HEK293 (cell line): ENCODE measurements around the gene CLDN3.

Source experiments
- MYNN ChIP-seq: fragments of 450-650 bp; formaldehyde crosslinking; IDR thresholded peaks from 2 replicates; pipeline ENCODE4 v1.5.1; 2016; ENCODE audit warnings: missing biosample characterization, missing genetic modification characterization, borderline replicate concordance
- MZF1 ChIP-seq: fragments of 450-650 bp; formaldehyde crosslinking; IDR thresholded peaks from 2 replicates; pipeline ENCODE4 v1.5.1; 2017; ENCODE audit warnings: missing biosample characterization, missing genetic modification characterization, borderline replicate concordance
- SCRT1 ChIP-seq: fragments of 450-650 bp; formaldehyde crosslinking; IDR thresholded peaks from 2 replicates; pipeline ENCODE4 v1.5.1; 2016; ENCODE audit warnings: missing biosample characterization, missing genetic modification characterization, borderline replicate concordance
- YY1 ChIP-seq: fragments of 450-650 bp; formaldehyde crosslinking; IDR thresholded peaks from 2 replicates; pipeline ENCODE4 v1.5.1; 2018; ENCODE audit warnings: missing biosample characterization, missing genetic modification characterization
- ZBTB7A ChIP-seq: fragments of 450-650 bp; formaldehyde crosslinking; IDR thresholded peaks from 2 replicates; pipeline ENCODE4 v1.5.1; 2016; ENCODE audit warnings: low read depth, missing biosample characterization, missing genetic modification characterization
- ZFHX2 ChIP-seq: fragments of 450-650 bp; formaldehyde crosslinking; conservative IDR thresholded peaks from 2 replicates; pipeline ENCODE4 v1.5.1; 2016; ENCODE audit warnings: missing biosample characterization, missing genetic modification characterization
- ZNF121 ChIP-seq: fragments of 450-650 bp; formaldehyde crosslinking; IDR thresholded peaks from 2 replicates; pipeline ENCODE4 v1.5.1; 2016; ENCODE audit warnings: missing biosample characterization, missing genetic modification characterization
- ZNF155 ChIP-seq: fragments of 450-650 bp; formaldehyde crosslinking; IDR thresholded peaks from 2 replicates; pipeline ENCODE4 v1.5.1; 2016; ENCODE audit warnings: missing biosample characterization, missing genetic modification characterization
- ZNF157 ChIP-seq: fragments of 450-650 bp; formaldehyde crosslinking; IDR thresholded peaks from 2 replicates; pipeline ENCODE4 v1.5.1; 2016; ENCODE audit warnings: missing biosample characterization, missing genetic modification characterization
- ZNF16 ChIP-seq: fragments of 450-650 bp; formaldehyde crosslinking; IDR thresholded peaks from 2 replicates; pipeline ENCODE4 v1.5.1; 2016; ENCODE audit warnings: low read depth, missing biosample characterization, missing genetic modification characterization
- ZNF211 ChIP-seq: fragments of 450-650 bp; formaldehyde crosslinking; IDR thresholded peaks from 2 replicates; pipeline ENCODE4 v1.5.1; 2016; ENCODE audit warnings: low read depth, missing biosample characterization, missing genetic modification characterization
- ZNF324 ChIP-seq: fragments of 450-650 bp; formaldehyde crosslinking; IDR thresholded peaks from 2 replicates; pipeline ENCODE4 v1.5.1; 2016; ENCODE audit warnings: missing biosample characterization, missing genetic modification characterization
- ZNF366 ChIP-seq: fragments of 450-650 bp; formaldehyde crosslinking; conservative IDR thresholded peaks from 2 replicates; pipeline ENCODE4 v1.5.1; 2016; ENCODE audit warnings: missing biosample characterization, missing genetic modification characterization
- ZNF37A ChIP-seq: fragments of 450-650 bp; IDR thresholded peaks from 2 replicates; pipeline ENCODE4 v1.5.1; 2018; ENCODE audit warnings: missing biosample characterization, missing genetic modification characterization
- ZNF394 ChIP-seq: fragments of 450-650 bp; formaldehyde crosslinking; IDR thresholded peaks from 2 replicates; pipeline ENCODE4 v1.5.1; 2016; ENCODE audit warnings: missing biosample characterization, missing genetic modification characterization, mild to moderate bottlenecking, moderate library complexity, borderline replicate concordance
- ZNF449 ChIP-seq: fragments of 450-650 bp; formaldehyde crosslinking; IDR thresholded peaks from 2 replicates; pipeline ENCODE4 v1.5.1; 2017; ENCODE audit warnings: missing biosample characterization, mild to moderate bottlenecking, missing genetic modification characterization, moderate library complexity
- ZNF501 ChIP-seq: fragments of 450-650 bp; formaldehyde crosslinking; IDR thresholded peaks from 2 replicates; pipeline ENCODE4 v1.5.1; 2016; ENCODE audit warnings: missing biosample characterization, missing genetic modification characterization
- ZNF548 ChIP-seq: fragments of 450-650 bp; formaldehyde crosslinking; IDR thresholded peaks from 2 replicates; pipeline ENCODE4 v1.5.1; 2016; ENCODE audit warnings: missing biosample characterization, missing genetic modification characterization
- ZNF549 ChIP-seq: fragments of 450-650 bp; IDR thresholded peaks from 2 replicates; pipeline ENCODE4 v1.5.1; 2018; ENCODE audit warnings: missing biosample characterization, missing genetic modification characterization, mild to moderate bottlenecking, inconsistent platforms, moderate library complexity
- ZNF580 ChIP-seq: fragments of 450-650 bp; formaldehyde crosslinking; IDR thresholded peaks from 2 replicates; pipeline ENCODE4 v1.5.1; 2016; ENCODE audit warnings: missing biosample characterization, missing genetic modification characterization
- ZNF600 ChIP-seq: fragments of 450-650 bp; formaldehyde crosslinking; IDR thresholded peaks from 2 replicates; pipeline ENCODE4 v1.5.1; 2016; ENCODE audit warnings: missing biosample characterization, missing genetic modification characterization
- ZNF610 ChIP-seq: fragments of 450-650 bp; formaldehyde crosslinking; IDR thresholded peaks from 2 replicates; pipeline ENCODE4 v1.5.1; 2016; ENCODE audit warnings: missing biosample characterization, missing genetic modification characterization, borderline replicate concordance
- ZNF654 ChIP-seq: fragments of 450-650 bp; formaldehyde crosslinking; IDR thresholded peaks from 2 replicates; pipeline ENCODE4 v1.5.1; 2016; ENCODE audit warnings: low read depth, missing biosample characterization, missing genetic modification characterization
- ZNF768 ChIP-seq: fragments of 450-650 bp; formaldehyde crosslinking; IDR thresholded peaks from 2 replicates; pipeline ENCODE4 v1.5.1; 2018; ENCODE audit warnings: missing biosample characterization, mild to moderate bottlenecking, missing genetic modification characterization
- ZNF776 ChIP-seq: fragments of 450-650 bp; formaldehyde crosslinking; IDR thresholded peaks from 2 replicates; pipeline ENCODE4 v1.5.0; 2017; ENCODE audit warnings: missing biosample characterization, missing genetic modification characterization, borderline replicate concordance
- ZSCAN23 ChIP-seq: fragments of 450-650 bp; formaldehyde crosslinking; IDR thresholded peaks from 2 replicates; pipeline ENCODE4 v1.5.1; 2016; ENCODE audit warnings: missing biosample characterization, missing genetic modification characterization
- ZSCAN5A ChIP-seq: fragments of 450-650 bp; formaldehyde crosslinking; IDR thresholded peaks from 2 replicates; pipeline ENCODE4 v1.5.1; 2016; ENCODE audit warnings: missing biosample characterization, missing genetic modification characterization
- TF ChIP-seq, protein P1 (sequence below): fragments of 450-650 bp; formaldehyde crosslinking; IDR thresholded peaks from 2 replicates; pipeline ENCODE4 v1.5.1; 2016; ENCODE audit warnings: missing biosample characterization, missing genetic modification characterization
- TF ChIP-seq, protein P2 (sequence below): fragments of 450-650 bp; formaldehyde crosslinking; IDR thresholded peaks from 2 replicates; pipeline ENCODE4 v1.5.1; 2017; ENCODE audit warnings: missing biosample characterization, missing genetic modification characterization
- TF ChIP-seq, protein P3 (sequence below): fragments of 450-650 bp; formaldehyde crosslinking; IDR thresholded peaks from 2 replicates; pipeline ENCODE4 v1.5.1; 2017; ENCODE audit warnings: missing biosample characterization, missing genetic modification characterization

Gene CLDN3

DNA sequence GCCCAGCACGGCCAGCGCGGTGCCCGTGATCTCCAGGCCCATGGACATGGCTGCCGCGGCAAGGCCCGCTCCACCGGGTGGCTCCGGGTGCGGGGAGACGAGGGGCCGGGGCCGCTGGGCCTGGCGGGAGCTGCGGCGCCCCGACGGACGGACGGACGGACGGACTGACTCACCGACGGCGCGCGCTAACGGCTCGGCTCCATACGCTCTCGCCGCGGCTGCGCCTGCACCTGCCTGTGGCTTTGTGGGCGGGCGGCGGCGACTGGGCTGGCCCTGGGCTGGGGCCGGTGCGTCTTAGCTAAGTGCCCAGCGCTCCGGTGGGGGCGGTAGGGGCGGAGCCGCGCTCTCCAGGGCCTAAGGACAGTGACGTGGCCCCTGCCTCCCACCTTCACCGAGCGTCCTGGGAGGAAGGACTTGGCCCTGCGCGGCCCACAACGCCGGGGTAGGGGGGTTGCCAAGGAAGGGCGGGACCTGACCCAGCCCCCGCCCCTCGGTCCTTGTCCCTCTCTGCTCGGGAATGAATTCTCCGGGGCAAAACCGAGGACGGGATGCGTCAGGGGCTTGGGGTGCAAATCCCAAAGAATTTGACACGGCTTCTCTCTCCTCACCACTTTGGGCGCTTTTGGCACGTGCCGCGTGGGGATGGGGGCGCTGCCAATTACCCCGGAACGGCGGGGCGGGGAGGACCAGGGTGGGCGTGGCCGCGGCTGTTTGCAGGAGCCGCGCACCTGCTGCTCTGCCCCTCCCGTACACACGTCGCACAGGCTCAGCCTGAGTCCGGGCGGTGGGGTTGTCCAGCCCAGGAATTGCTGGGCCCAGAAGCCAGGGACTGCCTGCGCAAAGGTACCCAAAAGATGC is at the start of gene CLDN3 (continued):
- TF ChIP-seq, protein P1, sequence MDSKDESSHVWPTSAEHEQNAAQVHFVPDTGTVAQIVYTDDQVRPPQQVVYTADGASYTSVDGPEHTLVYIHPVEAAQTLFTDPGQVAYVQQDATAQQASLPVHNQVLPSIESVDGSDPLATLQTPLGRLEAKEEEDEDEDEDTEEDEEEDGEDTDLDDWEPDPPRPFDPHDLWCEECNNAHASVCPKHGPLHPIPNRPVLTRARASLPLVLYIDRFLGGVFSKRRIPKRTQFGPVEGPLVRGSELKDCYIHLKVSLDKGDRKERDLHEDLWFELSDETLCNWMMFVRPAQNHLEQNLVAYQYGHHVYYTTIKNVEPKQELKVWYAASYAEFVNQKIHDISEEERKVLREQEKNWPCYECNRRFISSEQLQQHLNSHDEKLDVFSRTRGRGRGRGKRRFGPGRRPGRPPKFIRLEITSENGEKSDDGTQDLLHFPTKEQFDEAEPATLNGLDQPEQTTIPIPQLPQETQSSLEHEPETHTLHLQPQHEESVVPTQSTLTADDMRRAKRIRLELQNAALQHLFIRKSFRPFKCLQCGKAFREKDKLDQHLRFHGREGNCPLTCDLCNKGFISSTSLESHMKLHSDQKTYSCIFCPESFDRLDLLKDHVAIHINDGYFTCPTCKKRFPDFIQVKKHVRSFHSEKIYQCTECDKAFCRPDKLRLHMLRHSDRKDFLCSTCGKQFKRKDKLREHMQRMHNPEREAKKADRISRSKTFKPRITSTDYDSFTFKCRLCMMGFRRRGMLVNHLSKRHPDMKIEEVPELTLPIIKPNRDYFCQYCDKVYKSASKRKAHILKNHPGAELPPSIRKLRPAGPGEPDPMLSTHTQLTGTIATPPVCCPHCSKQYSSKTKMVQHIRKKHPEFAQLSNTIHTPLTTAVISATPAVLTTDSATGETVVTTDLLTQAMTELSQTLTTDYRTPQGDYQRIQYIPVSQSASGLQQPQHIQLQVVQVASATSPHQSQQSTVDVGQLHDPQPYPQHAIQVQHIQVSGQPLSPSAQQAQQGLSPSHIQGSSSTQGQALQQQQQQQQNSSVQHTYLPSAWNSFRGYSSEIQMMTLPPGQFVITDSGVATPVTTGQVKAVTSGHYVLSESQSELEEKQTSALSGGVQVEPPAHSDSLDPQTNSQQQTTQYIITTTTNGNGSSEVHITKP (tag by site-specific recombination) = peak; percentile 94
- TF ChIP-seq, protein P2, sequence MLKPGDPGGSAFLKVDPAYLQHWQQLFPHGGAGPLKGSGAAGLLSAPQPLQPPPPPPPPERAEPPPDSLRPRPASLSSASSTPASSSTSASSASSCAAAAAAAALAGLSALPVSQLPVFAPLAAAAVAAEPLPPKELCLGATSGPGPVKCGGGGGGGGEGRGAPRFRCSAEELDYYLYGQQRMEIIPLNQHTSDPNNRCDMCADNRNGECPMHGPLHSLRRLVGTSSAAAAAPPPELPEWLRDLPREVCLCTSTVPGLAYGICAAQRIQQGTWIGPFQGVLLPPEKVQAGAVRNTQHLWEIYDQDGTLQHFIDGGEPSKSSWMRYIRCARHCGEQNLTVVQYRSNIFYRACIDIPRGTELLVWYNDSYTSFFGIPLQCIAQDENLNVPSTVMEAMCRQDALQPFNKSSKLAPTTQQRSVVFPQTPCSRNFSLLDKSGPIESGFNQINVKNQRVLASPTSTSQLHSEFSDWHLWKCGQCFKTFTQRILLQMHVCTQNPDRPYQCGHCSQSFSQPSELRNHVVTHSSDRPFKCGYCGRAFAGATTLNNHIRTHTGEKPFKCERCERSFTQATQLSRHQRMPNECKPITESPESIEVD (tag by site-specific recombination) = no peak
- TF ChIP-seq YY1 (tag by site-specific recombination) (no peak), SCRT1 (tag by site-specific recombination) (peak; percentile 57), ZNF768 (tag by site-specific recombination) (no peak), ZNF394 (no peak), ZNF211 (tag by site-specific recombination) (no peak), ZNF610 (tag by site-specific recombination) (no peak), ZFHX2 (tag by site-specific recombination) (peak; percentile 87), ZNF37A (tag by site-specific recombination) (no peak), MYNN (no peak), ZNF324 (tag by site-specific recombination) (no peak), ZNF654 (no peak), ZSCAN5A (tag by site-specific recombination) (no peak), ZNF16 (tag by site-specific recombination) (no peak), ZBTB7A (tag by site-specific recombination) (no peak), ZNF366 (tag by site-specific recombination) (no peak; the same call in 1 of the 2 replicates), ZNF776 (no peak), ZNF121 (tag by site-specific recombination) (no peak), ZSCAN23 (tag by site-specific recombination) (no peak), ZNF155 (no peak), ZNF157 (tag by site-specific recombination) (no peak), MZF1 (tag by site-specific recombination) (no peak), ZNF449 (tag by site-specific recombination) (peak; percentile 50; the same call in 1 of the 2 replicates), ZNF548 (tag by site-specific recombination) (no peak), ZNF600 (tag by site-specific recombination) (peak; percentile 48; the same call in 1 of the 2 replicates), ZNF580 (tag by site-specific recombination) (no peak), ZNF549 (no peak), ZNF501 (tag by site-specific recombination) (peak; percentile 29; the same call in 1 of the 2 replicates)
- TF ChIP-seq, protein P3, sequence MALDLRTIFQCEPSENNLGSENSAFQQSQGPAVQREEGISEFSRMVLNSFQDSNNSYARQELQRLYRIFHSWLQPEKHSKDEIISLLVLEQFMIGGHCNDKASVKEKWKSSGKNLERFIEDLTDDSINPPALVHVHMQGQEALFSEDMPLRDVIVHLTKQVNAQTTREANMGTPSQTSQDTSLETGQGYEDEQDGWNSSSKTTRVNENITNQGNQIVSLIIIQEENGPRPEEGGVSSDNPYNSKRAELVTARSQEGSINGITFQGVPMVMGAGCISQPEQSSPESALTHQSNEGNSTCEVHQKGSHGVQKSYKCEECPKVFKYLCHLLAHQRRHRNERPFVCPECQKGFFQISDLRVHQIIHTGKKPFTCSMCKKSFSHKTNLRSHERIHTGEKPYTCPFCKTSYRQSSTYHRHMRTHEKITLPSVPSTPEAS = no peak
